Gastroesophageal sphincter (tissue), 4 donors: ENCODE results near the gene CAPRIN2. TPM values are rescaled to one million over a fixed set of nuclear protein-coding genes. Genes with fewer than 3 reads are reported as not detected.
A peak's percentile ranks its signal among the peaks of the same experiment; 100 is the strongest.

Experiments used
- ATAC-seq: fragments of 150-250 bp; one replicate; pipeline ENCODE4 v1.9.1; 2016; ENCODE audit warnings: mild to moderate bottlenecking, moderate library complexity
- H3K27ac ChIP-seq, 4 donors: fragments of 200-600 bp; sonication (generic) in 3 of 4; 1 replicate in 3 of 4; 2 replicates in 1 of 4; pipeline ENCODE4 v1.5.1; 2016 to 2019
- H3K27me3 ChIP-seq: fragments of 200-600 bp; sonication (generic); one replicate; pipeline ENCODE4 v1.5.1; 2019
- H3K36me3 ChIP-seq, 2 donors: fragments of 200-600 bp; sonication (generic); one replicate each; pipeline ENCODE4 v1.5.1; 2019; ENCODE audit warnings: control low read depth in 1 of 2
- H3K4me1 ChIP-seq, 3 donors: fragments of 200-600 bp; sonication (generic); 1 replicate in 2 of 3; 2 replicates in 1 of 3; pipeline ENCODE4 v1.5.1; 2016 to 2019; ENCODE audit warnings: control low read depth in 2 of 3
- H3K4me3 ChIP-seq, 2 donors: fragments of 200-600 bp; sonication (generic); one replicate each; pipeline ENCODE4 v1.5.1; 2019; ENCODE audit warnings: mild to moderate bottlenecking in 1 of 2, moderate library complexity in 1 of 2
- H3K9me3 ChIP-seq, 3 donors: fragments of 200-600 bp; sonication (generic); one replicate each; pipeline ENCODE4 v1.5.1; 2017 to 2019; ENCODE audit warnings: control low read depth in 2 of 3
- CTCF ChIP-seq, 4 experiments: fragments of 200-600 bp in 2 of 4; fragments of 450-650 bp in 2 of 4; sonication (generic) in 1 of 4; IDR thresholded peaks; one replicate each; pipeline ENCODE4 v1.5.1; 2017 to 2019; ENCODE audit warnings: antibody characterized with exemption in 4 of 4, mild to moderate bottlenecking in 2 of 4, moderate library complexity in 2 of 4
- EP300 ChIP-seq: sonication (generic); formaldehyde crosslinking; IDR thresholded peaks from one replicate; pipeline ENCODE4 v1.6.1; 2017; ENCODE audit warnings: antibody characterized with exemption, mild to moderate bottlenecking
- POLR2A ChIP-seq, 2 donors: fragments of 450-650 bp; IDR thresholded peaks; one replicate each; pipeline ENCODE4 v1.6.1; 2017; ENCODE audit warnings: antibody characterized with exemption in 2 of 2, mild to moderate bottlenecking in 2 of 2, moderate library complexity in 1 of 2
- POLR2AphosphoS5 ChIP-seq: sonication (generic); formaldehyde crosslinking; IDR thresholded peaks from one replicate; pipeline ENCODE4 v1.6.1; 2017; ENCODE audit warnings: antibody characterized with exemption
- WGBS, 2 donors: methylation state at CpG; one replicate each; pipeline ENCODE4 v1.1.5; 2018; ENCODE audit warnings: low coverage in 1 of 2; 5-methylcytosine and 5-hydroxymethylcytosine counted together
- total RNA-seq, 4 donors: library from RNA; depleted of rRNA; stranded (reverse); fragments of >200 nt; gene quantifications; one replicate each; pipeline ENCODE4 v1.1.0, GENCODE V29; 2016

CAPRIN2 gene
- total RNA-seq: 10 to 100 TPM; 20.5 to 38.3 (median 27.8) TPM

GRCh38 chr12:30754750-30755394, at the start of gene CAPRIN2:
Gene CAPRIN2, minus strand, starts transcription at chr12:30754951. Its CDS starts 1,431 bp downstream, at chr12:30753520.
- Histone ChIP-seq H3K27me3 (no peaks in the 10 kb centered on the region), H3K27ac (peak within 1 kb of the TSS; percentile 85 to 94 (median 93)), H3K4me1 (peaks cover 0 to 34% (median 6%) of the 10 kb centered on the region in 3 donors), H3K9me3 (no peaks in the 10 kb centered on the region), H3K4me3 (peak within 1 kb of the TSS; percentile 67 to 93), H3K36me3 (no peaks in the 10 kb centered on the region)
- ATAC-seq: peak; percentile 99
- 0% methylated on average over 19 to 35 of the region's 72 CpGs for WGBS, 2 donors
- peak; percentile 62 to 83 for TF ChIP-seq POLR2A (IDR thresholded peaks at IDR 0.05)
- TF ChIP-seq EP300: no peak
- peak; percentile 86 for TF ChIP-seq POLR2AphosphoS5
- peak in 3 of 4 experiments; percentile 39 to 56 (median 40) for TF ChIP-seq CTCF (IDR thresholded peaks at IDR 0.05)

DNA sequence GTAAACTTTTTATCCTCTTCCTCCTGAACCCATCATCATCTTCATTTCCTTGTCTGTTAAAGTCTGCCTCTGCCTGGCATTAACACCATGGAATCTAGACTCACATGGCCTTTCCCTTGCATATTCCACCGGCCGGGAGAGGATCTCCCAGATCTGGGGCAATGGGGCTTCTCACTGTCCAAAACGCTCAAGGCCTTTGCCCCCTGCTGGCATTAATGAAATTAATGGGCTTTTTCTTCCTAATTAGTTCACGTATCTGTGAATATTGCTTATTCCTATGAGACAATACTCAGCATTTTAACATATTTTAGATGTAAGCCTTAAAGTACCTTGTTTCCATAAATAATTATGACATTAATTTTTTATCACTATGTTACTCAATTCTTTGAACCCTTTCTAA, 42.9 kb upstream of the CAPRIN2 start:
- TF ChIP-seq POLR2AphosphoS5: no peak
- no peak for TF ChIP-seq POLR2A (IDR thresholded peaks at IDR 0.05)
- no peak for TF ChIP-seq CTCF (IDR thresholded peaks at IDR 0.05)
- no peak for TF ChIP-seq EP300
- no peak overlapping the region for H3K4me3 ChIP-seq
- peaks cover 0 to 25% (median 0%) of the 10 kb centered on the region in 3 donors for H3K4me1 ChIP-seq
- peaks cover 44% of the 10 kb centered on the region for H3K27me3 ChIP-seq
- no peaks in the 10 kb centered on the region for H3K9me3 ChIP-seq
- WGBS, 2 donors: 91 to 100% methylated on average over 2 to 4 of the region's 4 CpGs
- no peak overlapping the region for H3K27ac ChIP-seq
- ATAC-seq: no peak
- no peaks in the 10 kb centered on the region for H3K36me3 ChIP-seq

DNA sequence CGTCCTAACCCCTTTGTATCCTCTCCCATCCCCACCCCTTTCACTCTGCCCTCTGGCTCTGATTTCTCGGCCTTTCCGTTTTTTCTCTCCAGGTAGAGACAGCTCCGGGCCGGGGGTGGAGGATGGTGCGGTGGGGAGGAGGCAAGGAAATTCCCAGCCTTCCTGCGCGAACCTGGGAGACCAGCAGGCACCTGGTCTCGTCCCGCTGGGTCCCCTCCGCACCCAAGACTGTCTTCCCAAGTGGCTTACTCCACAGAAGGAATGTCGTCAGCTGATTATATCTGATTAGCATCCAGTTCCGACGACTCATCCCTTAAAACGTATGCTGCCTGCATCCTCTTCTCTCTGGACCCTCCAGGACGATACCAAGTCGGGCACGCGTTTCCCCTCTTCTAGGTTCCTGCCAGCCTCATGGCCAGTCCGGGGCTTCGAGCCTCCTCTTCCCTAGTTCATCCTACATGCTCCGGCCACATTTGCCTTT, 42.2 kb upstream of the CAPRIN2 start:
- H3K4me1 ChIP-seq: peaks cover 0 to 25% (median 0%) of the 10 kb centered on the region in 3 donors
- 13 to 15% methylated on average over 13 to 14 of the region's 22 CpGs for WGBS, 2 donors
- H3K9me3 ChIP-seq: no peaks in the 10 kb centered on the region
- no peak for ATAC-seq
- no peaks in the 10 kb centered on the region for H3K36me3 ChIP-seq
- no peak overlapping the region for H3K27ac ChIP-seq
- H3K27me3 ChIP-seq: peaks cover 44% of the 10 kb centered on the region
- TF ChIP-seq POLR2AphosphoS5 (no peak), POLR2A (IDR thresholded peaks at IDR 0.05) (no peak), CTCF (IDR thresholded peaks at IDR 0.05) (no peak), EP300 (no peak)
- peak overlapping the region; percentile 38 to 62 for H3K4me3 ChIP-seq

DNA sequence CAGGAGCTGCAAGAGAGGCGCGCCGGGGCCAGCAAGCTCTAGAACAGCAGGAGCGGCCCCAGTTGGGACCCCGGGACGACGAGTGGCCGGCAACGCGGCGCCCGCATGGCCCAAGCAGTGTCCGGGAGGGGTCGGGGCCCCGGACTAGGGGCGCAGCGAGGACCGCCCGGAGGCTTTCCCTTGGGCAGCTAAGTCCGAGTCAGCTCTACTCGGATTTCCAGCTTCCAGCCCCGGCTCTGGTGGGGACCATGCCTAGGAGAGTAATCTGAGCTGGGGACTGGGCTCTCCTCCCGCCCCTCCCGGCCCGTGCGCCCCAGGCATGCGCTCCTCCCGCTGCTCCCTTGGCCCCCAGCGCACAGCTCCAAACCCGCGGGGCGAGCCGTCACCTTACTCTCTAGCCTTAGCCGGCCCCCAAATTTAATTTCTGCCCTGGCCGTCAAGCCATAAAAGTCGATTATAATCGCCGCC, 41.6 kb upstream of the CAPRIN2 start:
- Histone ChIP-seq H3K9me3 (no peaks in the 10 kb centered on the region), H3K36me3 (no peaks in the 10 kb centered on the region), H3K4me1 (peaks cover 0 to 25% (median 0%) of the 10 kb centered on the region in 3 donors), H3K27me3 (peaks cover 44% of the 10 kb centered on the region), H3K4me3 (peak overlapping the region; percentile 38 to 62), H3K27ac (peak overlapping the region in 2 of 4 donors; percentile 41 to 44)
- WGBS, 2 donors: 2% methylated on average over 8 of the region's 38 CpGs; no CpG with 5 or more reads in 1 of the 2 donors
- peak; percentile 64 for ATAC-seq
- TF ChIP-seq EP300: no peak
- peak in 1 of 4 experiments; percentile 37 for TF ChIP-seq CTCF (IDR thresholded peaks at IDR 0.05)
